ENCODE data around the gene BABAM2.

BABAM2 gene

DNA sequence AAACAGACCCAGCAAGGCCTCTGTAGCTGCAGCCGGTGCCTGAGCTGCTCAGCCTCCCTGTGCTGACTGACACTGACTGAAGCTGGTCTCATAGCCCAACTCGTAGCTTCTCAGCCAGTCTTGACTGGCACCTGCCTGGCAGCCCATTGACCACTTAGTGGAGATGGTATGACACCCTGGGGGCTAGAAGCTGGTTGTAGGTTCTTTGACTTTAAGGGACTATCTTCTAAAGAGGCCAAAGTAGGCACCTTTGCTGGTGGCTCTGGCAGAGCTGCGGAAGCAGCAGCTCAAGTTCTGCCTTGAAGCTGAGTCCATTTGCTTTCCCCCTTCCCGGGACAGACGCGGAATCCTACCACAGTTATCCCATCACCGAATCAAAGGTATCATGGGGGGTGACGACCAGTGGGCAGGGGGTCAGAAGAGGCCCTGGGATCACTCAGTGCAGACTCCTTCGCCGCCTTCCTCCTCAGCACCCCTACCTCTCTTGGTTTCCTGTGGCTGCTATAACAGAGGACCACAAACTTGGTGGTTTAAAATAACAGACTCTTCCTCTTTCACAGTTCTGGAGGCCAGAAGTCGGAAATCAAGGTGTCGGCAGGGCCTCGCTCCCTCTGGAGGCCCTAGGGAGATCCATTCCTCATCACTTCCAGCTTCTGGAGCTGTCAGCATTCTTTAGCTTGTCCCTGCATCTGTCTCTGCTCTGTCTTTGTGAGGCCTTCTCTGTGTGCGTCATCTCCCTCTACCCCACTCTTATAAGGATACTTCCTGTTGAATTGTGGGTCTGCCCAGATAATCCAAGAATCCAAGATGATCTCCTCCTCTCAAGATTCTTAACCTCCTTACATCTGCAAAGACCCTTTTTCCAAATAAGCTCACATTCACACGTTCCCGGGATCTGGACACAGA is 488.4 kb downstream of the BABAM2 start:
- no peak for DNase-seq (ENCODE audit: low read depth)

DNA sequence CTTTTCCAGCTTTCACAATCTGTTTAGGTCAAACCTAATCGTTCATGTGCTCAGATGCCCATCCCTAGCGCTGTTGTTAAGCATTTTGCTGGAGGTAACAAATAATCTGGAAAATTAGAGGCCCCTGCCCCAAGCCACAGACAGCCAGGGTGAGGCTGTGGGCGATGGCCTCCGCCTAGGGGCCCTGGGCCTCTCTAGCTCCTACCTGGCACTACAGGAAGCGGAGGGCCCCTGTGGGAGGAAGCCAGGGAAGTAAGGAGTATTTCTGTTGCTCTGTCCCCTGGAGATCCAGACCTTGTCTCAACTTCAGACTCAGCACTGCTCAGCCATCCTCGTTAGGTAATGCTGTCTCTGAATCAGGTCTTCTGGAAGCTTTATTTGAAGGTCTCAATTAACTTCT is 489.7 kb downstream of the BABAM2 start:
- DNase-seq (ENCODE audit: low read depth) = no peak

DNA sequence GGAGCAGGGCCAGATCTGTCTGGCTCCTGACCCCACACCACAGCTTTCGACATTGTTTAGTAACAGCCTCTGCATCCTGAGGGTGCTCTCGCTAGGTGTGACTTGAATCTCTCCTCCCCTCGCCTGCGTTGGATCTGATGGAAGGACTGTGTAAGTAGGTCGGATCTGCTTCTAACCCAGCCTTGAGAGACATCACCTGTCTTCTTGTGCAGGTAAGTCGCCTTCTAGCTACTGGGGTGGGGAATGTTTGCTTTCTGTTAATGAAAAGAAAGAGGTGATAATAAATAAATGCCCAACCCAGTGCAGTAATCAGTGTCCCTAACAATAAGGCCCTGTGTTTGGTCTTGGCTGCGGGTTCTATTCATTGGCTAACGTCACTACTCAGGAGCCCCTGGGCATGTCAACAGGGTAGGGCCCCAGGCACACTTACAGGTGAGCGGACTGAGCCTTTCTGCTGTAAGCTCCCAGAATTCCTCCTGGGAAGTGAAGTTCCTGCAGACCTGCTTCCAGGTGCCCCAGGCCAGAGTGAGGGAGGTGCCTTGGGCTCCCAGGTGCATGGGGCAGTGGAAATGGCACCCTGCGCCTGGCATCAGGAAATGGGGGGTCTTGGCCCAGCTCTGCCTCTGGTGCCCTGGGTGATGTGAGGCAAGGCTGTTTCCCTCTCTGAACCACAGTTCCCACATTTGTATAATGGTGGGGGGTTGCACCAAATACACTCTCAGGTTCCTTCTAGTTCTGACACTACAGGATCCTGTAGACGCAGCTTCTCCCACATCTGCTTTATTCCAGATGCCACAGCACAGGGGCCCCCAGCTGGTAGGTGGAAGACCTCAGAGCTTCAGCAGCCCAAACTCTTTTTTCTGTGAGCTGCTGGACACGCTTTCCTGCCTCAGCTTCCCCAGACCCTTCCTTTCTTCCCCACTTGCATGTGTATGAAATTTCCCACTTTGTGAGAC is 491.0 kb downstream of the BABAM2 start:
- no peak for DNase-seq (ENCODE audit: low read depth)

DNA sequence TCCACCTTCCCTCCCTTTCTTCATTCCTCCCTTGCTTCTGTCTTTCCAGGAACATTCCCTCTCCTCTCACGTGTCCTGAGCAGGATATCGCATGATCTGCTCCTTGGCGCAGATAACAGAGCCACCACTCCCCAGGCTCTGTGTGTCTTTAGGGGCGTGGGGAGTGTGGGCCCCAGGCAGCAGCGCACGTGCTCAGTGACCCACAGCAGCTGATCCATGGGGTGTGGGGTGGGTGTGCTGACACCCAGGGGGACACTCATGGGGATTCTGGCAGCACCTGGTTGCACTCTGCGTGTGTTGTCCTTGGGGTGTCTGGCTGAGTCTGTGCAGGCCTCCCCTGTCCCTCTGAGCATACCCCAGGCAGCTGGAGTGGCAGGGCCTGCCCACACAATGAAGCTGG is 492.2 kb downstream of the BABAM2 start:
- DNase-seq (ENCODE audit: low read depth) = no peak

DNA sequence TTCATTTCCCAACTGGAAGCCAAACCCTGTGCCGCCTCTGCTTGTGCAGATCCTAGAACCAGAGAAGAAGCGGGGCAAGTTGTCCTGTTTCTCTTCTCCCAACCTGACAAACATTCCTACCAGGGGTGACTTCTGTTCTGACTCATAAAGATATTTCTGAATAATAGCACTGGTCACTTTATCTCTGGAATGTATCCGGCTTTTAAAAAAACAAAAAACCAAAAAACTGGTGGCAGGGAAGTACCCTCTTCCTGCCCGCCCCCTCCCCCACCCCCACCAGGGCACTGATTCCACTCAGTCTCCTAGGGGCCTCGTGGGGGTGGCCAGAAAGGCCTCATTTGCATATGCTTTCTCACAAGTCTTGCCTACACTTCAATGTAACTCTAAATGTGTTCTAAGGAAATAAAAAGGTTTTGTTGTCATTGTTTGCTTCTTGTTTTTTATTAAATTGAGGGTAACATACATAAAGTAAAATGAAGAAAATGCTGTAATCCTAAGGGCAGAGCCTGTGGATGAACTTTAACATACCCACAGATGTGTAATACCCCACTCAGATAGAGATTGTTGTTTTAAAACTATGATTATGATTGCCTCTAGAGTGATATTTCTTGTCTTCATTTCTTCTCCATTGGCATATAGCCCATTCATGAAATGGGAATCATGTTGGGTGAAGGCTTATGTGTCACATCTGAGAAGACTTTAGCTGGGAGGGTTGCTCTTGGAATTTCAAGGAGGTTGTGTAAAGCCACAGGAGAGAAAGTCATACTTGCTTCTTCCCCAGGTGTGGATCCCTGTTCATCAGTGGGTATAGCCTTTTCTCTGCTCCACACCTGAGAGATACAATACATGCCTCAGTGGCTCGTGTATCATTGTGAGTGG is 496.8 kb downstream of the BABAM2 start:
- DNase-seq (ENCODE audit: low read depth) = no peak
